HS-27A (cell line): ENCODE data around the gene ANKS6.

Source experiments
- DNase-seq: peaks from one replicate; pipeline ENCODE4 v3.0.0-alpha.2; 2012; ENCODE audit warnings: low read depth, missing footprints

ANKS6 gene

DNA sequence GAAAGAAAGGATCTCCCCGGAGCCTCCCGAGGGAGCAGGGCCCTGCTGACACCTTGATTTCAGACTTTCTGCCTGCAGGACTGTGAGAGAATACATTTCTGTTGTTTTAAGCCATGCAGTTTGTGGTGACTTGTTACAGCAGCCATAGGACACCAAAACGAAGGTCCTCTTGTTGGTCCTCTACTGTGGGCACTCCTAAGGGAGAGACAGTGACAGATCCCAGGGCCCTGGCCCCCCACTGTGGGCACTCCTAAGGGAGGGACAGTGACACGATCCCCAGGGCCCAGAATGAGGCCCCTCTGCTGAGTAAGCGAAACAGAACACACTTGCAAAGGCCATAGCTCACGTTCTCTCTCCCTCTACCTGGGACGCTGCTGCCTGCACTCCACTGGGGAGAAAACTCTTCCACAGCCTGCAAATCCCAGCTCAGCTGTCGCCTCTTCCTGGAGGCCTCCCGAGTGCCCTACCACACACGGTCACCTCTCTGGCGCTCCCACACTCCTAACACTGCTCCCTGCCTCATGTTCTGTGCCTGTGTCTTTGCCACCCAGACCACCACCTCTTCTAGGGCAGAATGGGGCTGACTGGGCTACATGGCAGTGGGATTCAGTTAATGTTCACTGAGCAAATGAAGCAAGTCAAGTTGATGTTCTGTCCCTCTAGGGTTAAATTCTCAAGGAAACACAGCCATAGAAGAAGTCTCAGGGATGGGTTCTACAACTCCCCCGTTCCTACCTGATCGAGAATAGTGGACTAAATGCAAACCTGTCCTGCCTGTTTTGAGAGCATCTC lies 23.8 kb downstream of the ANKS6 start:
- no peak for DNase-seq

DNA sequence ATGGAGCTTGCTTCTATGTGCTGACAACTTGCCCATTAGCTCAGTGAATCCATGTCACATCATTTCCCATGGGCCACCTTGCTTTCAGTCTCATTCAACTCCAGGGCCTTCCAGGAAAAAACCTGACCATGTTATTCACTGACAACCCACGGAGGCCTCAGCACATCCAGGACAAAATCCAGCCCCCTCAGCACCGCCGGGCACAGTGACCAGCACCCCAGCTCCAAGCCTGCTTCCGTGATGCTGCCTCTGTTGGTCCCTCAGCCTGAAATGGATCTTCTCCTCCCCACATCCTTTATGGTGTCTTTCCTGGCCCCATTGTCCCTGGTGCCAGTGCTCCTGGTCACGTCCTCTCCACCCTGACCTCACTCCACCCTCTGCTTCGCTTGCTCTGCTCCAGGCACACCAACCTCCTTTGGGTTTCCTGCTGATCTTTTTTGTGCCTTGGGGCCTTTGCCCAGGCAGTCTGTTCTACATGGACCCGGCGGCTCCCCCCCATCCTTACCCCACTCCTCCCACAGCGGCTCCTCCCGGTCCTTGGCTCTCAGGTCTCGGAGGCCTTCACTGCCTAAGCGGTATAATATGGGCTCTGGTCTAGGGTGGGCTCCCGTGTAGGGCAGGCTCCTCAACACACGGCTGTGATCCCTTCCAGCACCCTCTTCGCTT lies 25.0 kb downstream of the ANKS6 start:
- DNase-seq, result no peak

DNA sequence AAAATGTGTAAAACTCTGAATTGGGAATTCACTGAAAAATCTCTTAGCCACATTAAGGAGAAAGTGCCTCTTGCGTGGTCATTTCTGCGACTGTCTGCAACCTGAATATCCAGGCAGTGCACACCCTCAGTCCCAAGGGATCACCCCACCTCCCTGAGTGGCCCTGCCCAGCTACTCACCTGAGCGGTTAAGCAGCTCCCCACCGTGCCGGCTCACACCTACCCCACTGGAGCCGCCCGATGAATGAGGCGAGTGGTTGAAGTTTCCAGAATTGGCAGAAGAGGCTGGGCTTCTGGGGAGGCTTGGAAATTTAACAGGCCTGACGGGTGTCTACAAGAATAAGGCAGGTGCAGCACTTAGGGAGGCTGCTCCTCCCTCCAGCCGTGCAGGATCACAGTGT lies 25.6 kb downstream of the ANKS6 start:
- no peak for DNase-seq

DNA sequence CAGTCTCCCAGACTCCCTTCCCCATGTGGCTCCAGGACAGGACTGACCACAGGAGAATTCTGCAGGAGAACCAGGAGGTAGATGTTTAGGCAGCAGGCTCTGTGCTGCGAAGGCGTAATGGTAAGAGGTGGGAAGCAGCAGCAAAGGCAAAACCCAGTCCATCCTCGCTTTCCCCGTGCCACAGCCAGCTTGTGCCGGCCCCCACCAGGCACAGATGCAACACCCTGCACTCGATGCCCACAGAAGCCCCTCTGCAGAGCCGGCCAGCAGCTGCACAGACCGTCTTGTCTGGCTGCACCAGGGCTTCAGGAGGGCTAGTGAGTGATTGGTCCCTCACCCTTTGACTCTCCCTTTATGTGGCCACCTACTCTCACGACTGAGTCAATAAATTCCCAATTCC lies 28.0 kb downstream of the ANKS6 start:
- no peak for DNase-seq

DNA sequence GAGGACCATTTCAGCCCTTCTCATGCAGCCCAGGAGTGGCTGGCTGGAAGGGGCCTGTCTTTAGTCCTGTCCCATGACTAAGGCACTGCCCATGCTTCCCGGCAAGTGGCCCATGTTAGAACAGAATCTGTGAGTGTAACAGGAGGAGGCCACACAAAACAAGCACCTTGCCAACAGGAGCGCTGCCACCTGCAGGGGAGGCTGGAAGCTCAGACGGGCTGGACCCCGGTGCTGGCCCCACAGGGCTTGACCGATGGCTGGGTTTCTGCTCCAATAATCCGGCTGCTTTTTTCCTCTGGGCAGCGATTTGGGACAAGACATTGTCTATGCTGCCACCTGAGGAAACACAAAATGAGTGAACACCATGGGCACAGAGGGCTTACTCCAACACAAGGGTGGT lies 28.4 kb downstream of the ANKS6 start:
- DNase-seq, result no peak

DNA sequence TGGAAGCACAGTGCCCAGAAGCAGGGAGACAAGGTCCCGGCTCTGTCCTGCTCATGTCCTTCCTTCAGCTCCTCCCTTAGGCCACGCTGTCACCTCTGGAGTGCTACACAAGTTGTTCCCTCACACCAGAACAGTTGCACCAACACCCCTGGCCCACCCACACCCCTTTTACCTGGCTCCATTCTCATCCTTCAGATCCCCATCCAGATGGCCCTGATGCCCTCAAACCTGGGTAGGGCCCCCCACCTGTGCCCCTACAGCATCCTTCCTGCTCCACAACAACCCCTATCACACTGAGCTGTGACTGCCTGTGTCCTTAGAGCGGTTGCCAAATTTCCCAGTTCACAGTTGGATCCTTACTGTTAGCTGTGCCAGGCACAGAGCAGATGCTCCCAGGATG lies 29.2 kb downstream of the ANKS6 start:
- DNase-seq, result no peak

DNA sequence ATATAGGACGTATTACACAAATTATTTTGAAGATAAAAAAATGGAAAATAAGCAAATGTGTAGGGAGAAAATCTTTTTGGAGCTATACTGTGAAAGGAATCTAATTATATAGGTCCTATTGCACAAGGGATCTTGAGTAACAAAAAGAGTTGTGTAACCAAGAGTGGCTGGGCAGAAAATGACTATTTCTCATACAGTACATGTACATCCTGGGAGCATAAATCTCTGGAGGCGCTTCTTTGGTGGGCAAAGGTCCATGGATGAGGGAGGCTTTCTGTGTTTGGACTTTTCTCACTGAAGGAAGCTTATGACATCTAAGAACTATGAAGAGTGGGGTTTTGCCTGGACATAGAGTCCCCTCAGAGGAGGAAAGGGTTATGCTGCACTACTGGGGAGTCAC lies 29.8 kb downstream of the ANKS6 start:
- DNase-seq, result no peak

DNA sequence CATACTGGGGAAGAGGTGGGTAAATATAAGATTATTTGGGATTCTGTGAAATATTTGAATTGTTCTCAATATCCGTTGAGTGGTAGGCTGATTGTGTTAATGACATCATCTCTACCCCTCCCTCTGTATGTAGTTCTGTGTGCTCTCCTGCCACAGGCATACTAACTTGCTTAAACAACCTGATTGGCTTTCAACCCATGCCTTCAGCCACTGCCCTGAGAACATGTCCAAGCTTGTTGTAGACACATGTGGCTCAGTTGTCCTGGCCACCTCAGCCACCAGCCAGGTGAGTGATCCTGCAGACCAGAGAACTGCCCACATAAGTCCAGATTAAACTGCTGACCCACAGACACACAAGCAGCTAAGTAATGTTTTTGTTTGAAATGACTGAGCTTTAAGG lies 31.1 kb downstream of the ANKS6 start:
- no peak for DNase-seq

DNA sequence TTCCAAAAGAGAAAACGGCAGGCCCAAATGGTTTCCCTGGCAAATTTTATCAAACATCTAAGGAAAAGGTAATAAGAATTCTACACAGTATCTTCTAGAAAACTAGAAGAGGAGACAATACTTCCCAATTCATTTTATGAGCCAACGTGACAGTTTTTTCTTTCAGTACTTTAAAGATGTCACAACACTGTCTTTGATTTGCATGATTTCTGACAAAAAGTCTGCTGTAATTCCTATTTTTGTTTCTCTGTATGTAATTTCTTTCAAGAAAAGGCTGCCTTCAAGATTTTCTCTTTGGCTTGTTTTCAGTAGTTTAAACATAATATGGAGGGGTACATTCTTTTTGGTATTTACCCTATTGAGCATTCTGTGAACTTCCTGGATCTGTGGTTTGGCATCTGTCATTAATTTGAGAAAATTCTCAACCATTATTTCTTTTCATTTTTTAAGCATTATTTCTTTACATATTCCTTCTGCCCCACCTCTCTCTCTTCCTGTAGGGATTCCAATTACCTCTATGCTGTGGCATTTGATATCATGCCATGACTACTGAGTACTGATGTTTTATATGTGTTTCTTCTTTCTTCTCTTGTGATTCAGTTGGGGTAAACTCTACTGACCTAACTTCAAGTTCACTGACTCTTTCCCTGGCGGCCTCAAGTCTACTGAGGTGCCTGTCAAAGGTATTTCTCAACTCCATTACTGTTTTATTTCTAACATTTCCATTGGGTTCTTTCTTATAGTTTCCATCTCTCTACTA lies 32.2 kb downstream of the ANKS6 start:
- DNase-seq, result no peak

DNA sequence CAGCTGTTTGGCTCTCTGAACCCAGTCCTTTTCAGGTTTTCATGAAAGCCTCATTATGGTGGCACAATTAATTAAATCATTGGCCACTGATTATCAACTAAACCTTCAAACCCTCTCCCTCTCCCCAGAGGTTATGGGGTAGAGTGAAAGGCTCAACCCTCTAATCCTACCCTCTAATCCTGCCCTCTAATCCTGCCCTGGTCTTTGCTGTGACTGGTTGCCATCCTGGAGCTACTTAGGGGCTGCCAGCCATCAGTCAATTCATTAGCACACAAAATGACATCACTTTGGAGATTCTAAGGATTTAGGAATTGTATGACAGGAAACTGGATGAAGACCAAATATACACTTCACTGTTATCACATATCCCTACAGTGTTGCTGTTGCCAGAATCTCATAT lies 36.1 kb downstream of the ANKS6 start:
- DNase-seq, result no peak

DNA sequence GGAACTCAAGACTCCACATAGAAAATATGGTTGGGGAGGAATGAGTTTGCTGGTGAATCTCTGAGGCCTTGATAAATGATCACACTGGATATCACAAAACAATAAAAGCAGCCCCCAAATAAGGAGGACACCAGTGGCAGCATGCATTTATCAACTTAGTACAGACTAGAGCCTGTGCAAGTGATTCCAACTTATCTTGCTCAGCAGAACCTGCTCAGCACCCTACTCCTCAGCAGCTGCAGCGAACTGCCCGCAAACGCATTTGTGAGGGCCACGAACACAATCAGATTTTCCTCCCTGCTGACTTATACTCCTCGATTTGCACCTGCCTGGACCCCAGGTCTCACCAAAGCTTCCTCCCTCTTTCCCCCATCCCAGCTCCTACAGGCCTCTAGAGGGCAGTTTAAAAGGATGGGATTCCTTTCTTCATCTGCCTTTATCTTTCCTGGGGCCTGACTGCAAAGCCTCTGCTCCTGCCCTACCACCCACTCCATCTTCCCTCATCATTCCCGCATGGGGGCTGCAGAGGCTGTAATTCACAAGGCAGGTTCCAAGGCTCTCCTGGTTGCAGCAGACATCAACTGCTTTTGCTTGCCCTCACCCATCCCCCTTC lies 41.2 kb downstream of the ANKS6 start:
- no peak for DNase-seq

DNA sequence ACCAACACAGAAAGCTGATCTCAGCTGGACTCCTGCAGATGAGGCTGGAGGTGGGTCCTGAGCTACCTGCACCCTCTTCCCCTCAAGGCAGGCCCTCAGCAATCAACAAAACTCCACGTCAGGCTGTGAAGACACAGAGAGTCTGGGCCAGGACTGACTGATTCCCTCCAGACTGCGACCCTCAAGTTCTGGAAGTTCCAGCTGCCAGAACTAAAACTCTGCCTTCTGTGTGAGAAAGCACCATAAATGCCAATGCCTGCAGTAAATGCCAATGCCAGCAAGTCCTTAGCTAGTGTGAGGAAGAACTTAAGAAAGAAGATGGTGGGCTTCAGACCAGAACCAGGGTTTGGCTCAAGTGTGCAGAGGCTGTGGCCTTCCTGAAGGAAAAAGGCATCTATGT lies 45.1 kb downstream of the ANKS6 start:
- no peak for DNase-seq

DNA sequence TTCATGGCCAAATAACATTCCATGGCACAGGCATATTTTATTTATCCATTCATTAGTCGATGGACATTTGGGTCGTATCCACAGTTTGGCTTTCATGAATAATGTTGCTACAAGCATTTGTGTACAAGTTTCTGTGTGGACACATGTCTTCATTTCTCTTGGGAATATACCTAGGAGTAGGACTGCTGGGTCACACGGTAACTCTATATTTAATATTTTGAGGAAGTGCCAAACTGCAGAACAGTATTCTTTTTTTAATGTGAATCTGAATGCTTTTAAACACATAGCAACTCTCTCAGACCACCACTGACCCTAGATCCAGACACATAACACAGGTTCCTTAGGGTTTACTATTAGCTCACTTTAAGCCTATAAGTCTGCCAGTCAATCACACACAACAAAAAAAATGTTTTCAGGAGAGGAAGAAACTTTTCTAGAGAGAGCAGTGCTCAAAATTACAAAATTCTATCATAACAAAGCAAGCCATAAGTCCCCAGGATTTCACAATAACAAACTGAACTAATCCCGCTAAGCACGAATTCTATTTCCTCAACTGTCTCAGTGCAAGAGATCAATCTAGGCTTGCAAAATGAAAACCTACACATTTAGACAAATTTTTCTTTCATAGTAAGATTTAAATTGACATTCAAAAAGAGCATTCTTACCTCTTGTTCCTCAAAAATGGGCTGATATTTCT lies 45.8 kb downstream of the ANKS6 start:
- no peak for DNase-seq

DNA sequence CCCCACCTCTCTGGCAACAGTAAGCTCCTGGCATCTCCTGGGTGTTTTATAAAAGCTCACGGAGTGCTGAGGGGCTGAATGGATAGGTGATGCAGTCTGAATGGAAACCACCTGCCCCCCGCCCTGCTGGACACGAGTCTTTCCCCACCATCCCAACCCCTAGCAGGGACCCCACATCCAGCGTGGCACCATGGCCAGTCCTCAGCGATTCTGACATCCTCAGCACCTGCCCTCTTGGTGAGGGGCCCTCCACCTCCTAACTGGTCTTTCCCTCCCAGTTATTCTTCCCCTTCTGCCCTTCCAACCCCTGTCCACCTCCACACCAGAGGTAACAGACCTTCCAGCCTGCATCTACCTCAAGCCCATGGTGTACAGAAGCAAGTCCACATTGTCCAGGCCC lies 48.9 kb downstream of the ANKS6 start:
- no peak for DNase-seq

DNA sequence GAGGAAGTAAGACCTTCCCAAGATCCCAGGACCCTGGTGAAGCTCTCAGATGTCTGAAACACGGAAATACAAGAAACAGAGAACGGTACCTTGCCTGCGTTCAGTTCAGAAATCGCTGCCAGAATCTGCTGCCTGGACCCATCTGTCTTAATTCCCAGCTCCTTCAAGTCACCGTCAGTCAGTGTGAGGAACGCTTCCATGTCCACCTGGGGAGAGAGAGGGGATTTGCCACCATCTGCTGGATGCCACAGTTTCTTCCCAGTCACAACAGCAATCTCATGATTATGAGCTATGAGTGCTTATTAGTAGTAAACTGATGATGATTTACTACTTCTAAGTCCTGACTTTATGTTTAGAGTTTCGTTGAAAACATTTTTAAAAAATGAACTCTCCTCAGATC lies 50.9 kb downstream of the ANKS6 start:
- DNase-seq, result no peak

DNA sequence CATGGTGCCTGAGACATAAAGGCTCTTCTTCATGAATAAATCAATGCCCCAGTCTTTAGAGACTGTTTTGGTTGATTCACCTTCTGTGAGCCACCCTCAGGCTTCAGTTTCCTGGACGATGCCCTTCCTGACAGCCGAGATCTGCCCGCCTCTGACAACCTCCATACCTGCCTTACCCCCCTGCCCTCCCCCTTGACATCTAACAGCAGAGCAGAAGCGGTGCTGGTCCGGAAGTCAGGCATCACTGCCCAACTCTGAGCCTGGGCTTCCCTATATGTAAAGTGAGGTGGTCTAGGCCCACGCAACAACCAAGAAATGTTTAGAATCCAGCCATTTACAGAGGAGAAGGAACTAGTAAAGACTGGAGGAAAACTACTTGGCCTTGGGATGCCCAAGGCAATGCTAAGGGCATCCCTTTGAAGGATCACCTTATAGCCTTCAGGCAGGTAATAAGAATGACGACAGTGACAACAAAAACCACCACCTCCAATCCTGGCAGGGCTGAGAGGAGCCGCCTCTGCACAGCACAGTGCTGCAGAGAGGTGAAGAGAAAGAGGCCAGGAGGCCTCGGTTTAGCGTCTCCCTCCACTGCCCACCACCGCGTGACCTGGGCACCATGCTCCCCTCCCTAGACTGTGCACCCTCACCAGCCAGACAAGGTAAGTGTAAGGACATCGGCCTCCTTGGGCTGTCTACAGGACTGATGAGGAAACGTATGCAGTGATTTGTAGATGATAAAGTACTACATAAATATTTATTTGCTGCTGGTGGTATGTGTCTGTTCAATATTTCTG lies 52.3 kb downstream of the ANKS6 start:
- no peak for DNase-seq

DNA sequence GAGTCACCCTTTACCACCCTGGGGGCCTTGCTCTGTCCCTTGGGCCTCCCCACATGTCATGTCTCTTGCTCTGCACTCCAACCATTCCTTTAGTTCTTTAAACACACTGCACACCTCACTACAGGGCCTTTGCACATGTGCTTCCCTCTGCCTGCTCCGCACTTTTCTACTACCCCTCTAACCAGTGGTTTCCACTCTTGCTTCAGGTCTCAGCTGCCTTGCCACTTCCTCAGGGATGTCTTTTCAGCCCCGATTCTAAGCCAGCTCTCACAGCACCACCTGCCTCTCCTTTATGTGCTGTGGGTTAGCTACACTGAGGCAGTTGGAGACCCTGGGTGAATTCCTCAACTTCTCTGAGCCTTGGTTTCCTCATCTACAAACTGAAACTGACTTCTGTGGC lies 53.0 kb downstream of the ANKS6 start:
- DNase-seq, result no peak

DNA sequence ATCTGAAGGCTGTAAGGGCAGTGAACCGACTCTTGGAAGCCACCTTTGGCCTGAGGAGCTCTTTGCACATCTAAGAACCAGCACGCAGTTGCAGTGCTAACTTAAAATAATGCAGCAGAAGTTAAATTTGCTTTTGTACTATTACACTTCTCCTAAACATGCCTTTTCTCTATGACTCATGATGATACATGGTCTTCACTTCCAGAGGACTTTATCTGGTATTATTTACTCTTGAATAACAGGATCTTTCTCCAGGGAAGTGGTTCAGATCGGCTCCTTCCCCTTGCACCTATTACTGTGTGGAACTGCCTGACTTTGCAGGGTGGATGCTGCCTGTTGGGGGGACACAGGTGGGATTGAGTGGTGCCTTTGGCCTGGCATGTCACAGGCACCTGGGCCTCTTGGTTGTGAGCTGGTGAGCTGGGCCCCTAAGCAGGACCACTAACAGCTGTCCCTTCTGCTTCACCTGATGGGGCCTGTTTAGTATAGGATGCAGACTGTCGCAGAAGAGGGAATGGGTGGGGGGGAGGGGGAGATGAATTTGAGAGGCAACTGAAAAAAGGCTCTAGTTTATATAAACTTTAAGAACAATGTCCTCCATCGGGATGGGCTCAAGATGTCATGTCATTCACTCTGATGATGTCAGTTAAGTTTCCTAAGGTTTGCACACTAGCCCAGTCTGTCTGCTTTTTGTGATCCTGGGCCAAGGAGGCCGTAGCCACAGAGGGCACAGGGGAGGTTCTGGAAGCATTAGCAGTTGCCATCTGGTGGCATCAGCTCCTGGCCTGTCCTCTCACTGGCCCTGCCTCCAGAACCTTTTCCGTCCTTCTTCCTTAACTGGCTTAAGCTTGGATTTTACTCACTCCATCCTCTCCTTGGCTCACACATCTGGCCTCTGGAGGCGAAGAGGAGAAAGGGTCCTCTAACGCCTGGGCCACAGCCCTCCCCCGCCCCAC lies 53.8 kb downstream of the ANKS6 start:
- DNase-seq, result no peak

DNA sequence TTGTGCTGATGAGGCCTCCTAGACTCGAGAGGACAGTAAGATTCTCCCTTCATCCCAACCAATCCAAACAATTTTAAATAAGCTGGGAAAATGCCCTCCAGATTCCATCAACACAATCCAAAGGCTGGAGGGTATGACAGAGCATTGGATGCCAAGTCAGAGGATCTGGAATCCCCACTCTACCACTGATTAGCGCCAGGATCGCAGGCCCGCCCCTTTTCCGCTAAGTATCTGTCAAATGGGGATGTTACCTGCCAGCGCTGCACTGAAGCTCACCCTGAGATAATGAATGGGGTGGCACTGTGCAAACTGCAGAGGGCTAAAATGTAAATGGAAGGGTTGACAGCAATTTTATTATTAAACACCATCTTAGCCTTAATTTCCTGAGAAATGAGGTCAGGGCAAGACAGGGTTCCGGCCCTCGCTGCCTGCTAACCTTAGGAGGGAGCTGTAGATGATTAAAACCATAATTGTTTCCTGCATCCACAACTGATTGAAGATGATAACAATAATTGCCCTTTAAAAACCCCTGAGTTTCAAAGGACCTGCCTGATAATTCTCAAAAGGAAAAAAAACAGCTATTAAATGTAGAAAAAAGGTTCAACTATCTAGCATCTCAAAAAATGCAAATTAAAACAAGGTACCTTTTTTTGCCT lies 56.0 kb downstream of the ANKS6 start:
- no peak for DNase-seq

DNA sequence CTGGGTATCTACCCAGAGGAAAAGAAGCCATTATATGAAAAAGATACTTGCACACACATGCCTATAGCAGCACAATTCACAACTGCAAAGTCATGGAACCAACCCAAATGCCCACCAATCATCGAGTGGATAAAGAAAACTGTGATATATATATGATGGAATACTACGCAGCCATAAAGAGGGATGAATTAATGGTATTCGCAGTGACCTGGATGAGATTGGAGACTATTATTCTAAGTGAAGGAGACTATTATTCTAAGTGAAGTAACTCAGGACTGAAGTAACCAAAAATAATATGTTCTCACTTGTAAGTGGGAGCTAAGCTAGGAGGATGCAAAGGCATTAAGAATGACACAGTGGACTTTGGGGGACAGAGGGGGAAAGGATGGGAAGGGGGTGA lies 57.6 kb downstream of the ANKS6 start:
- no peak for DNase-seq
